SK-N-SH (cell line): ENCODE measurements around the gene COBLL1. TPM values are rescaled to one million over a fixed set of nuclear protein-coding genes. Genes with fewer than 3 reads are reported as not detected.
A peak's percentile ranks its signal among the peaks of the same experiment; 100 is the strongest.

Experiments
- CTCF ChIA-PET: fragments of 300-600, 350-600 bp; formaldehyde crosslinking; extraction: SDS; loops from one replicate; lab custom pipeline; 2021; lab: Yijun Ruan, JAX
- POLR2A ChIA-PET: fragments of 350-600 bp; sonication (Branson Sonifier 250); formaldehyde crosslinking; extraction: SDS; loops from one replicate; lab custom pipeline; 2020; ENCODE audit warnings: antibody characterized with exemption, inconsistent platforms; lab: Yijun Ruan, JAX
- DNase-seq: peaks from one replicate; pipeline ENCODE4 v3.0.0; 2012
- H2AFZ ChIP-seq: fragments of 200-600 bp; sonication (generic); 2 replicates; pipeline ENCODE4 v1.8.1; 2016; ENCODE audit warnings: antibody characterized with exemption, mild to moderate bottlenecking, low read depth
- H3F3A ChIP-seq: fragments of 200-600 bp; sonication (generic); replicated peaks from 2 replicates; pipeline ENCODE3; 2016; ENCODE audit warnings: antibody characterized with exemption, mild to moderate bottlenecking; ENCODE audit not compliant: insufficient read depth
- H3K27ac ChIP-seq, 2 experiments: fragments of 200-500 bp in 1 of 2; fragments of 200-600 bp in 1 of 2; sonication (Bioruptor generic) in 1 of 2; sonication (generic), shearing (Covaris generic) in 1 of 2; 2 replicates each; pipeline versions ENCODE4 v1.5.1 to v1.6.1; 2014 to 2016; ENCODE audit warnings: low read depth in 2 of 2, inconsistent platforms in 1 of 2, low read length in 1 of 2, mild to moderate bottlenecking in 1 of 2, mixed read lengths in 1 of 2
- H3K27me3 ChIP-seq: fragments of 200-600 bp; sonication (generic), shearing (Covaris generic); 2 replicates; pipeline ENCODE4 v1.6.1; 2016; ENCODE audit warnings: mixed run types; ENCODE audit not compliant: insufficient read depth
- H3K36me3 ChIP-seq, 2 experiments: fragments of 200-500 bp in 1 of 2; fragments of 200-600 bp in 1 of 2; sonication (Bioruptor generic) in 1 of 2; sonication (generic) in 1 of 2; replicated peaks in 1 of 2; 2 replicates each; pipeline versions ENCODE3 to v1.5.1; 2014 to 2016; ENCODE audit warnings: low read length in 1 of 2, mild to moderate bottlenecking in 1 of 2; ENCODE audit not compliant: insufficient read depth in 2 of 2, control insufficient read depth in 1 of 2
- H3K4me1 ChIP-seq, 2 experiments: fragments of 200-500 bp in 1 of 2; fragments of 200-600 bp in 1 of 2; sonication (Bioruptor generic) in 1 of 2; sonication (generic), shearing (Covaris generic) in 1 of 2; 2 replicates each; pipeline versions ENCODE4 v1.5.1 to v1.6.1; 2014 to 2016; ENCODE audit warnings: low read depth in 1 of 2, low read length in 1 of 2, mixed run types in 1 of 2; ENCODE audit not compliant: insufficient read depth in 2 of 2, control insufficient read depth in 1 of 2
- H3K4me2 ChIP-seq: fragments of 200-600 bp; sonication (generic), shearing (Covaris generic); 2 replicates; pipeline ENCODE4 v1.6.1; 2017; ENCODE audit warnings: mixed run types
- H3K4me3 ChIP-seq, 2 experiments: fragments of 200-500 bp in 1 of 2; fragments of 200-600 bp in 1 of 2; sonication (Bioruptor generic) in 1 of 2; sonication (generic), shearing (Covaris generic) in 1 of 2; 2 replicates each; pipeline versions ENCODE4 v1.5.1 to v1.8.1; 2014 to 2016; ENCODE audit warnings: low read depth in 2 of 2, inconsistent platforms in 1 of 2, low read length in 1 of 2, mild to moderate bottlenecking in 1 of 2, mixed read lengths in 1 of 2, moderate library complexity in 1 of 2
- H3K79me2 ChIP-seq: fragments of 200-600 bp; sonication (generic); 2 replicates; pipeline ENCODE4 v1.8.1; 2017; ENCODE audit warnings: mild to moderate bottlenecking; ENCODE audit not compliant: insufficient read depth
- H3K9ac ChIP-seq: fragments of 200-600 bp; sonication (generic); 2 replicates; pipeline ENCODE4 v1.6.1; 2017; ENCODE audit warnings: mixed run types
- H3K9me2 ChIP-seq: fragments of 200-600 bp; sonication (generic); 2 replicates; pipeline ENCODE4 v1.6.1; 2017; ENCODE audit warnings: mixed run types
- H3K9me3 ChIP-seq: fragments of 200-600 bp; sonication (generic); 2 replicates; pipeline ENCODE4 v1.6.1; 2017; ENCODE audit warnings: mixed run types, mild to moderate bottlenecking, moderate library complexity
- H4K20me1 ChIP-seq: fragments of 200-600 bp; sonication (generic); 2 replicates; pipeline ENCODE4 v1.6.1; 2017; ENCODE audit warnings: mild to moderate bottlenecking, mixed run types; ENCODE audit not compliant: insufficient read depth
- CTCF ChIP-seq: fragments of 200-600 bp; sonication (generic); IDR thresholded peaks from 2 replicates; pipeline ENCODE4 v1.6.1; 2017; ENCODE audit warnings: antibody characterized with exemption, mild to moderate bottlenecking, moderate library complexity
- ELF1 ChIP-seq: IDR thresholded peaks from 2 replicates; pipeline ENCODE4 v1.4.0; 2012
- EP300 ChIP-seq, 2 experiments: IDR thresholded peaks; 2 replicates each; pipeline versions ENCODE4 v1.4.0 to v1.6.1; 2012; ENCODE audit warnings: borderline replicate concordance in 1 of 2, low read depth in 1 of 2, low read length in 1 of 2
- FOSL2 ChIP-seq: IDR thresholded peaks from 2 replicates; pipeline ENCODE4 v1.4.0; 2012; ENCODE audit warnings: low read depth, mild to moderate bottlenecking, moderate library complexity, borderline replicate concordance
- FOXM1 ChIP-seq: IDR thresholded peaks from 2 replicates; pipeline ENCODE4 v1.4.0; 2012; ENCODE audit warnings: low read depth, mild to moderate bottlenecking
- GATA2 ChIP-seq: sonication (generic); formaldehyde crosslinking; IDR thresholded peaks from 2 replicates; pipeline ENCODE4 v1.5.0; 2020; ENCODE audit warnings: mild to moderate bottlenecking, missing genetic modification reagents
- IRF3 ChIP-seq: fragments of 150-350 bp; IDR thresholded peaks from 2 replicates; pipeline ENCODE4 v1.6.1; 2016; ENCODE audit warnings: mild to moderate bottlenecking, low read depth, low read length
- JUND ChIP-seq: IDR thresholded peaks from 2 replicates; pipeline ENCODE4 v1.4.0; 2012
- MAX ChIP-seq: IDR thresholded peaks from 2 replicates; pipeline ENCODE4 v1.4.0; 2012; ENCODE audit warnings: low read depth
- NFIC ChIP-seq: IDR thresholded peaks from 2 replicates; pipeline ENCODE4 v1.4.0; 2012; ENCODE audit warnings: borderline replicate concordance
- PBX3 ChIP-seq: IDR thresholded peaks from 2 replicates; pipeline ENCODE4; 2012
- REST ChIP-seq: IDR thresholded peaks from 2 replicates; pipeline ENCODE4 v1.6.1; 2012; ENCODE audit warnings: mild to moderate bottlenecking, low read depth, low read length, moderate library complexity
- RXRA ChIP-seq: IDR thresholded peaks from 2 replicates; pipeline ENCODE4 v1.4.0; 2012; ENCODE audit warnings: low read depth, mild to moderate bottlenecking, borderline replicate concordance
- SIN3A ChIP-seq: IDR thresholded peaks from 2 replicates; pipeline ENCODE4 v1.6.1; 2012; ENCODE audit warnings: low read depth, mild to moderate bottlenecking, low read length, moderate library complexity, borderline replicate concordance
- SMC3 ChIP-seq: IDR thresholded peaks from 2 replicates; pipeline ENCODE4 v1.6.1; 2012; ENCODE audit warnings: low read depth, low read length, improper control_type of control experiment
- TCF12 ChIP-seq: IDR thresholded peaks from 2 replicates; pipeline ENCODE4 v1.4.0; 2012
- TEAD4 ChIP-seq: IDR thresholded peaks from 2 replicates; pipeline ENCODE4 v1.4.0; 2012; ENCODE audit warnings: mild to moderate bottlenecking, borderline replicate concordance; ENCODE audit not compliant: insufficient read depth
- USF1 ChIP-seq: IDR thresholded peaks from 2 replicates; pipeline ENCODE4 v1.4.0; 2012; ENCODE audit warnings: low read depth, borderline replicate concordance
- USF2 ChIP-seq: fragments of 150-350 bp; IDR thresholded peaks from 2 replicates; pipeline ENCODE4 v1.6.1; 2017; ENCODE audit warnings: antibody characterized with exemption, low read length, low read depth, borderline replicate concordance
- YY1 ChIP-seq: IDR thresholded peaks from 2 replicates; pipeline ENCODE4 v1.4.0; 2012; ENCODE audit warnings: low read depth, mild to moderate bottlenecking
- ZBTB33 ChIP-seq: IDR thresholded peaks from 2 replicates; pipeline ENCODE4 v1.4.0; 2012; ENCODE audit warnings: low read depth, borderline replicate concordance
- polyA plus RNA-seq, 3 experiments: library from polyadenylated mRNA; depleted of rRNA; stranded (reverse); fragments of >200 nt; gene quantifications; 2 replicates each; pipeline ENCODE4 v1.2.3, GENCODE V29; 2012

The COBLL1 gene
- polyA plus RNA-seq, 1 of the 3 experiments (the other 2 are of a cell fraction) = 3.1 TPM

- no peaks in the 10 kb centered on the region for H3K36me3 ChIP-seq
- TF ChIP-seq ELF1 (no peak; the same call in 1 of the 2 replicates), RXRA (peak; percentile 29; the same call in 1 of the 2 replicates), PBX3 (peak; percentile 85), YY1 (no peak), EP300 (IDR thresholded peaks at IDR 0.05; ENCODE audit: borderline replicate concordance in 1 of 2, low read depth in 1 of 2, low read length in 1 of 2) (peak in 1 of 2 experiments; percentile 80; a peak in 2 of 4 replicates), NFIC (peak; percentile 64), ZBTB33 (no peak), JUND (peak; percentile 81; the same call in 1 of the 2 replicates), REST (no peak), FOSL2 (peak; percentile 92), IRF3 (no peak), USF2 (no peak), GATA2 (CRISPR knock-in tag) (no peak), USF1 (no peak), TEAD4 (peak; percentile 74; the same call in 1 of the 2 replicates), CTCF (no peak), SMC3 (no peak), TCF12 (peak; percentile 93), SIN3A (0 out of 2 replicates have a peak, but pooled peaks have one; percentile 19), FOXM1 (peak; percentile 49), MAX (no peak; the same call in 1 of the 2 replicates)
- DNase-seq = no peak
- no peaks in the 10 kb centered on the region for H4K20me1 ChIP-seq
- H3K4me2 ChIP-seq = peak overlapping the region; percentile 61
- H3K27ac ChIP-seq = peak overlapping the region; percentile 45 to 93; a peak in 3 of 4 replicates
- peak overlapping the region; percentile 45; the same call in 1 of the 2 replicates for H3K9ac ChIP-seq
- peak overlapping the region; percentile 73 for H2AFZ ChIP-seq
- ChIA-PET POLR2A (no interaction called here), CTCF (interaction anchor here (0.9 to 5.2 kb wide), 2 partner anchors 10 to 147 kb away, joined by 7 to 19 read pairs; no protein-coding TSS in a partner anchor)
- H3K4me1 ChIP-seq = peaks cover 0 to 13% of the 10 kb centered on the region in 2 experiments; a peak in 2 of 4 replicates
- no peaks in the 10 kb centered on the region for H3K79me2 ChIP-seq
- peaks cover 56% of the 10 kb centered on the region for H3F3A ChIP-seq
- no peaks in the 10 kb centered on the region for H3K9me2 ChIP-seq
- H3K27me3 ChIP-seq = no peaks in the 10 kb centered on the region
- H3K4me3 ChIP-seq = no peak overlapping the region; a peak in 1 of 4 replicates
- no peaks in the 10 kb centered on the region for H3K9me3 ChIP-seq
These were observed 135.1 kb downstream of the COBLL1 start for GRCh38 chr2:164706522-164706921.
